HG03460 (cell line): ENCODE measurements around the gene NTN4.
A peak's percentile ranks its signal among the peaks of the same experiment; 100 is the strongest.
"Not testable (repeated sequence)": the region's sequence is repeated elsewhere in the genome, so short reads cannot be mapped to it uniquely, and the experiment has no call there.

Experiments used
- ATAC-seq: cut with Tn5 transposase; IDR thresholded peaks from one replicate; pipeline ENCODE4 v1.9.1; 2021; ENCODE audit not compliant: unreplicated experiment

Gene NTN4

DNA sequence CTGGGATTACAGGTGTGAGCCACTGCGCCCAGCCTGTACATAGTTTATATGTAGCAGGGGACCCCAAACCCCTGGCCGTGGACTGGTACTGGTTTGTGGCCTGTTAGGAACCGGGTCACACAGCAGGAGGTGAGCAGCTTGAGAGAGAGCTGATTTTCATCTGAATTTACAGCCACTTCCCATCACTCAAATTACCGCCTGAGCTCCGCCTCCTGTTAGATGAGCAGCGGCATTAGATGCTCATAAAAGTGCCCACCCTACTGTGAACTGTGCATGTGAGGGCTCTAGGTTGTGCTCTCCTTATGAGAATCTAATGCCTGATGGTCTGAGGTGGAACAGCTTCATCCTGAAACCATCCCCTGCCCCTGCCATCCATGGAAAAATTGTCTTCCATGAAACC lies 119.3 kb downstream of the NTN4 start:
- ATAC-seq = no peak

DNA sequence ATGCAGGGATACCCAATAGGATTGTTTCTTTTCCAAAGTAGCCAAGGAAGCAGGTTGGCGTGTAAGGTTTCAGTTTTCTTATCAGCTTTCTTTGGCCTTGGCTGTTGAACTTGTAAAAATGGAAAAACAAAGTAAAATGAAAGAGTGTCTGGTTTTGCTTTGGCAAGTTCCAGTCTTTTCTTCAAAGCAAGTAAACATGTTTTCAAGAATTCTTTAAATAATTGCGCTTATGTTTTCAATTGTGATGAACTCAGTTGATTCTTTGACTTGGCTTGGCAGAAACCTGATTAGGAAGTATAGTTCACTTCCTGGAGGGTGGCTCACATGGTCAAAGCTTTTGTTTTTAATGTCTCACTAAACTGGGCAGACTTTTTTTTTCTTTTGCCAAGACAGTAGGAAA lies 127.0 kb downstream of the NTN4 start:
- no peak for ATAC-seq

DNA sequence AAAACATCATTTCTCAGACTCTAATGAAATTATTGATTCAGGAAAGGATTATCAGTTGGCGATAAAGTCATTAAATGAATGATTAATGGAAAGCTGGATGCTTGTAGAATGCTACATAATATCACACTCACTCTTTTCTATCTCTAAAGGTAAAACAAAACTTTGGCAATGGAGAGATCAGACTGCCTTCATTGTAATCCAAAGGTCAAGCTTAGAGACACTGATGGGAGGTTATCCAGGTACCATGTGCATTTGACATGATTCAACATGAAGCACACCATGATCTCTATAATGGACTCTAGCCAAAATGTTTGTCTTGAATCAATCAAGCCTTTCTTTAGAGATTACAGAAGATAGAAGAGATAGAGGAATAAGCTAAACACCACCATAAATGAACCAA lies 129.2 kb downstream of the NTN4 start:
- ATAC-seq = no peak

DNA sequence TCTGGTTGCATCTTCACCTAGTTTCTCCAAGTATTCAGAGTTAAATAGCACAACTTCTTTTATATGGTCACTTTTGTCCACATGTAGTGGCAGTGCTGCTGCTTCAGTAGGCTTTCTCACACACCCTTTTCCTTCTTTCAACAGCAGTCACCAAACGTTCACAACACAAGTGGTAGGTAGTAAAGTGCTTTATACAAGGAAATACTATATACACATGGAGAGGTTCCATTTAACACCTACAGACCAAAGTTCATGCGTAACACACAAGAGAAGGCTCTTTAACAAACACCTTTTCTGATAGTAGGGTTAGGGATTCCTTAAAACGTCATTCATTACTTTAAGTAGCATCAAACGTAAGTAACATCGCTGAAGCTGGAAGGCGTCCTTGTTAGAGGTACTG lies 132.2 kb downstream of the NTN4 start:
- no peak for ATAC-seq

DNA sequence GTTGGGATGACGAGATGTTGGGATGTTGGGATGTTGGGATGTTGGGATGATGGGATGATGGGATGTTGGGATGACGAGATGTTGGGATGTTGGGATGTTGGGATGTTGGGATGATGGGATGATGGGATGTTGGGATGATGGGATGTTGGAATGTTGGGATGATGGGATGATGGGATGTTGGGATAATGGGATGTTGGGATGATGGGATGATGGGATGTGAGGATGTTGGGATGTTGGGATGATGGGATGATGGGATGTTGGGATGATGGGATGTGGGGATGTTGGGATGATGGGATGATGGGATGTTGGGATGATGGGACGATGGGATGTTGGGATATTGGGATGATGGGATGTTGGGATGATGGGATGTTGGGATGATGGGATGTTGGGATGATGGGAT lies 135.9 kb downstream of the NTN4 start:
- ATAC-seq = not testable (repeated sequence)

DNA sequence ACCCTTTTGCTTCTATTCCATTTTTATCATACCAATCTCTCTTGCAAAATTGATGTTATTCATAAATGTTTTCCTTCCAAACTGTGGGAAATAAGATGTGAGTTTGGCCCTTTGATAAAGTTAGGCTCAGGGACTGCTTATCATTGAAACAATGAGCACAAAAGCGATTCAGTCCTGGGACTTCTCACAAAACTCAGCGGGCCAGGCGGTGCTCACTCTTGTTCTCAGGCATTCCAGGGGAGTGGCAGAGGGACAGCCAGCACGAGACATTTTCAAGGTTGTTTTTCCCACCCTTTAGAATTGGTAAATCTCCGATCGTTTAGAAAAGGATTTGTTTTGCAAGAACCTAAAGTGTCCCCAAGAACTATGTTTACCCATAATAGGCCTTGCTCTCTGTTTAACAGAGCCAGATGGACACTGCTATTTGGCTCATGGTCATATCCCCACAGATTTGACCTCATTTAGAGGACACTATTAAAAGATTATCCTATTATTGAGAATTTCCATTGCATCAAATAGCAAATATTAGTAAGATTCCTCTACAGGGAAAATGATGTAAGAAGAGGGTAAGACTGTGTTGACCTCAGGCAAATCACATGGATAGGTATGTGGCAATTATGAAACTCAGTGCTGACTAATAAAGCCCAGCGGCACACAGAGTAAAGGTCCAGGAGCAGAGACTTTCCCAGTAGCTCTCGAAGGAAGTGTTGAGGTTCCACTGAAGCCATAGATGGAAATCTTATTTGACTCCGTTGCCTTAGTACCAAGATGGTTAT lies 136.6 kb downstream of the NTN4 start:
- ATAC-seq = no peak

DNA sequence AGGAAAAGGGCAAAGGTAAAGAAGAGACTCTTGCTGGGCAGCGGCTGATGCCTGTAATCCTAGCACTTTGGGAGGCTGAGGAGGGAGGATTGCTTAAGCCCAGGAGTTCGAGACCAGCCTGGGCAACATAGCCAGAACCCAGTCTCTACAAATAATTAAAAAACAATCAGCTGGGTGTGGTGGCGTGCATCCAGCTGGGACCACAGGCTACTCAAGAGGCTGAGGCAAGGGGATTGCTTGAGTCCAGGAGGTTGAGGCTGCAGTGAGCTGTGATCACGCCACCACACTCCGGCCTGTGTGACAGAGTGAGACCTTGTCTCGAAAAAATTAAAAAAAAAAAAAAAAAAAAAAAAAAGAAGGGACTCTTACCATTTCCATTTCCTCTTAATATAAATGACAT lies 138.9 kb downstream of the NTN4 start:
- ATAC-seq = no peak

DNA sequence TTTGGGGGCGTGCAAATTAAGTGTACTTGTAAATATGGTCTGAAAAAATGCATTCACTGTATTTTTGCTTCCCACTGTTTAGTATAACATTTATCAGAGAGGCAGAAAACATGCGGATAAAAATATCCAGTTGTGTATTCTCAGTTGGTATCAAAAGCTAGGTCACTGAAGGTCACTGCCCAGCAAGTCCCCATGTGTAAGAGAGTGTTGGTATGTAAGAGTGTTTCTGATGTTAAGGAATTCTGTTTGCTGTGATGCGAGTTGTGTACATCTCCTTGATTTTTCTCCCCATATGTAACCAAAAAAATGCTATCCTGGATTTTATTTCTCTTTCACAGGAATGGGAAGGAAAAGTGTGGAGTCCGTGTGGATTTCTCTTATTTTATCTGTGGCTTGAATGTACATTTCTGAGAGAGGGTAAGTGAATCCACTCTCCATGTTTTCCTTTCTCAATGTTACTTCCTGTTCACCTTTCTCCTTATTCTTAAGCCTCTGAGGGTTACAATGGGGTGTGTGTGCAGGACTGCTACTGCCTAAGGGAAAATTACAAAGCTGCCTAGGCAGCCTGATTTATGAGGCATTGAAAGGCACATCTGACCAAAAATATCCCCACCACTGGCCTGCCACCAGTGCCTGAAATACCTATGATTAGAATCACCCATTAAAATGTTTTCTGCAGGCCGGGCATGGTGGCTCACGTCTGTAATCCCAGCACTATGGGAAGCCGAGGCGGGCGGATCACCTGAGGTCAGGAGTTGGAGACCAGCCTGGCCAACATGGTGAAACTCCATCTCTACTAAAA lies 141.4 kb downstream of the NTN4 start:
- ATAC-seq = no peak

DNA sequence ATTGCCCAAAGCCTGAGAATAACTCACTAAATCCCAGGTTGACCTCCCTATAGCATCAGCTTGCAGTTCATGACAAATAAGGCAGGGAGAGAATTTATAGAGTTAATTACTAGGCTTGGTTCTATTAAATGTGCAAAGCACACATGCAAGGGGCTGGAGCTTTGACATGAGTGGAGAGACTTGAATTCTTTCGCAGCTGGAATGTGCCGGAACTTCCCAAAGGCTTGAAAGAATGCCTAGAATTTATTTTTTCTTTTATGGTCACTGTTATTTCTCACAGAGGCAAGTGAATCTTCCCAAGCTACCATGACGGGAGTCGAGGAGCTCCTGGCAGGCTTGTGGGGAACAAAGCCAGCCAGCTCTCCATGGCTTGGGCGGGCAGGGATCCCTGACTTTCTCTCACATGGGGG lies 143.8 kb downstream of the NTN4 start:
- no peak for ATAC-seq

DNA sequence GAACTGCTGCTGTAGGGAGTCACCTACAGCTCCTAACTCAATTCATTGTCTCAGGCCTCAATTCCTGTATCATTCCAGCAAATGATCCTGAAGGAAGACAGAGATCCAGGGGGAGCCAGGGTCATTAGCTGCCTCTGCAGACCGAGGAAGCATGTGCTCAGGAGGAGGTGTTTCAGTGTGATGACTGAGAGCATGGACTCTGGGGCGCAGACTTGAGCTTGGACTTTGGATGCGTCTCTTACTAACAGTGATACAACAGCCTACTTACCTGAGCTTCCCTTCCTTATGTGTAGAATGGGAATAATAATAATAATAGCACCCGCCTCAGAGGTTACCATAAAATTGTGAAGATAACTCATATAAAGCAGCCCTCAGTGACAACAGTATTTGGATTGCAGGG lies 147.3 kb downstream of the NTN4 start:
- no peak for ATAC-seq

DNA sequence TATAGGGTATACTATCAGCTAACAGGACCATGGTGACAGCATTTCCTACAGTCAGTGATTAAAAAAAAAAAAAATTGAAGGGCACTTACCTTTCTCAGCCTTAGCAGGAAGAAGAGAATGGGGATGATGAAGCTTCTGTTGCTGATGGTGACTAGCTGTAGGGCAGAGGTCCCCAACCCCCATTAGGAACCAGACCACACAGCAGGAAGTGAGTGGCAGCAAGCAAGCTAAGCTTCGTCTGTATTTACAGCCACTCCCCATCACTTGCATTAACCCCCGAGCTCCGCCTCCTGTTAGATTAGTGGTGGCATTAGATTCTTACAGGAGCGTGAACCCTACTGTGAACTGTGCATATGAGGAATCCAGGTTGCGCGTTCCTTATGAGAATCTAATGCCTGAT lies 148.0 kb downstream of the NTN4 start:
- no peak for ATAC-seq

DNA sequence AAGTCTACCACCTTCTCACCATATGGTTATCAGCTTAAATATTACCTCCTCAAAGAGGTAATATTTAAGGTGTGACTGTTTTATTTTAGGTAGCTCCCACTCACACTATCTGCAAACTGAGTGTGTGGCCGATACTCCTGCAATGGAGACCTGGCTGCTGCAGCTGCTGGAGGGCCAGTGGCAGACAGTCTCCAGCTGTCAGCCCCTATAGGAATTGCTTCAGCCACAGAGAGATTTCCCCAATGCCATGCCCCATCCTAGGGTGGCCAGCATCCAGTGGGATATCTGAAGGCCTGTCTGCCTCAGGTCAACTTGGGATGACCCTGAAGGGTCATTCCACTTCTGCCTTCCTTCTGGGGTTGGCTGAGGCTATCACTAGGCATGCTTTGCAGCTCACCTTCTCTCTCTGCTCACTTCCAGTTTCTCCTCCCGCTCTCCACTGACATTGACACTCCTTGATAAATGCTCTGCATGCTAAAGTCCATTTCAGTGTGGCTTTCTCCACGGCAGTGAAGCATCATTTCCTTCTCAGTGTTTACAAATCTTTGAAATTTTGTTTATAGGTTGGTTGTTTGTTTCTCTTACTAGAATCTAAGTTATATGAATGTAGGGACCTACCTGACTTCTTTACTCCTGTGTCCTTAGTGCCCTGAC lies 149.1 kb downstream of the NTN4 start:
- ATAC-seq = no peak

DNA sequence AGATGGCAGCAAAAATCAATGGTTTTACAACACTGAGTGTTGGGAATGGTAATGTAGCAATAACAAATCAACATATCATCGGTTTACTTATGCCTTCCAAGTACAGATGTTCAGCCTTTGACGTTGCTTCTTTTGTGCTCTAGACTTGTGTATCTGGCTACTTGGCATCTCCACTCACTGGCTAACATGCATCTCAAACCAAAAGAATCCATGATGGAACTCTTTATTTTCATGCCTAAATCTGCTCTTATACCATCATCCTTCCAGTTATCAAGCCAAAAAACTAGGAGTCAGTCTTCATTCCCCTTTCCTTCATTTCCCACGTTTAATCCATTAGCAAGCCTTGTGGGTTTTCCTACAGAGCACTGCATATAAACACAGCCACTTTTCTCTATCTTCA lies 150.0 kb downstream of the NTN4 start:
- no peak for ATAC-seq

DNA sequence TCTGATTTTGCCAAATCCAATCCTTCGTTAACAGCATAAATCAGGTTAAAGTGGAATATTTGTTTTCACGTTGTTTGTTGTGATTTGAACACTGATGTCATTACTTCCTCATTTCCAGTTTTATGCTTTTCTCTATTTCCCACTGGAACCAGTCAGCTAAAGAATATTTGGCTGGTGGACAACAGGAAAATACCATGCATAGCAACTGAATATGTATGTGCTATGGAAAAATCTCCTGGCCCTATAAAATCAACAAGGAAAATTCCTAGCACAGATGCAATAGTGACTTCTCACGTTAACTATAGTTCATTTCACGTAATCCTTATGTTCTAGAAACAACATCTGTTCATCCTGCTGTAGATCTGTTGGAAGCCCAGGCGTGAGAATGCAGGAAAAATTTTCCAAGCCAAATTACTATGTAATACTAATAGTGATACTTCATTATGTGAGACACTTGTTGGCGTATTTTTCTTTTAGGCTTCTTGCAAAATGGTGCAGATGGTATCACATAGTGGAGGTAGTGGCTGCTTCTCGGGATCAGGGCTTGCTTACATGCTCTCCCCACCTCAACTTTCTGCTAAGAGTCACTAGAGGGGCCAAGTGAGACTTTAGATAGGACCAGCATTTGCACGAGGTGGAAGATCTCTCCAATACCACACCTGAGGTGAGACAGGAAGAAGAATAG lies 153.0 kb downstream of the NTN4 start:
- ATAC-seq = no peak

DNA sequence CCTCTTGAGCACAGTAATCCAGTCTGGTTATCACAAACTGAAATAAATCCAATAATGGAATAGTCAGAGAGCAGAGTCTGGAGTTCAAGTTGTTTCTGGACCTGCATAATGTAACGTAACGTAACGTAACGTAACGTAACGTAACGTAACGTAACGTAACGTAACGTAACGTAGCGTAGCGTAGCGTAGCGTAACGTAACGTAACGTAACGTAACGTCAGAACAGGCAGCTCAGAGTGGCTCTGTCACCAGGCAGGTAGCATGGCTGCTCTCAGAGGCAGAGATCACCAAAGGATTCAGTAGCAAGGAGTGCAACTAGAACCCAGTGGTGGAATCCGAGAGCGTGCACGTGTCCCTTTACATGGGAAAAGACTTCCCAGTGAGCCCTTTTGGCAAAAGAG lies 153.6 kb downstream of the NTN4 start:
- no peak for ATAC-seq

DNA sequence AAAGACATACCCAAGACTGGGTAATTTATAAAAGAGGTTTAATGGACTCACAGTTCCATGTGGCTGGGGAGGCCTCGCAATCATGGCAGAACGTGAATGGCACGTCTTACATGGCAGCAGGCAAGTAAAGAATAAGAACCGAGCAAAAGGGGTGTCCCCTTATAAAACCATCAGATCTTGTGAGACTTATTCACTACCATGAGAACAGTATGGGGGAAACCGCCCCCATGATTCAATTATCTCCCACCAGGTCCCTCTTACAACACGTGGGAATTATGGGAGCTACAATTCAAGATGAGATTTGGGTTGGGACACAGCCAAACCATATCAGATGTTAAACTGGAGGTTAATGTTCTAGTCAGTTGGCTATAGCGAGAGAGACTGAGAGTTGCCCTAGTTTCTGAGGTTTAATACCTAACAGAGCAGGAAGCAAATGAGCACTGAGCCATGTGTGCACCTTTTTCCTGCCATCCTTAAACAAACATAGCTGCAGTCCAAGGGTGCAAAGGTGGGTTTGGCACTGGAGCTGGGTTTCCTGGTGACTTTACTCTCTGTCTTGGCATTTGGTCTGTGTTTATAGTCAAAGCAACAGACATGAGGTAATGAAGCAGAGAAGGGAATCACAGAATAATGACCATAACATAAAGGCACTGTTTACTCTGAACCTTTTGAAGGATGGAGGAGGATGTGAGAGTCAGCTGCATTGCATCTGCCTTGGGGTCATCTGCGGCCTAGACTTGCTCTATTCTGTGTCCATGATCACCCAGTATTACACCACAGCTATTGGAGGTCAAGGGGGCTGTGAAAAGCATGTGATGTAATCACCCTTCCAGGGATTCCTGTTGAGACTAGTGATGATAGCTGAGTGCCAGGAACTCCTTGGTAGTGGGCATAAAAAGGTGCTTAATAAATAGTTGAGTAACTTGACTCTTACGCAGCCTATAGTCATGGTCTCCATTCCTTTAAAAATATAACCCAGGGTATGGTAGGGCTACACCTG lies 155.6 kb downstream of the NTN4 start:
- ATAC-seq = peak; percentile 90

DNA sequence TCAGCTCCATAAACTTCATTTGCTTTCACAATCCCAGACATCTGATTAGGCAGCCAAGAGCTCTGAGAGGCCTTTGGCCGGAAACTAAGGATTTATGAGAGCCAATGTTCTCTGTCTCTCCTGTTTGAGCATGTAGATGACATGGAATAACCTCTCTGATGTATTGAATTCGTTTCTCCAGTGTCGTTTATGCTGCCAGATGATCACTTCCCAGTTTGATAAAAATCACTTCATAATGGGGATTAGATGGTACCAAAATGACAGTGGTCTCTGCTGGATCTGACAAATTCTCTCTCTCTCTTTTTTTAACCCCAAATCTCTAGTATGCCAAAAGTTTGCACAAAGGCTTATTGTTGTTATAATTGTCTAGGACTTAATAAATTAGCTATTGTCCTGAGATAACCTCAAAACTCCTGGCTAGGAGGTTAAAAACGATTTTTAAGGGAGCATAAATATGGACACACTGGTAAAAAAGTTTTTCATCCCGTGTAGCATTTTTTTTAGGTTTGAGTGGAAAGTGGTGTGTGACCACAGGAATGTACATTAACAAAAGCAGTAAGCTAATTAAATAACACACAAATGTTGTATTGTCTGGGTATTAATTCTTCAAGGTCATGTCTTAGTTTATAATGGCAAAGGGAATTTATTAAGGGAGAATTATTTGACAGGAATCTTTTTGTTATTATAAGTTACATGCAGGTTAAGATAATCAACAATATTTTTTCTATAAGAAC lies 156.7 kb downstream of the NTN4 start:
- no peak for ATAC-seq

DNA sequence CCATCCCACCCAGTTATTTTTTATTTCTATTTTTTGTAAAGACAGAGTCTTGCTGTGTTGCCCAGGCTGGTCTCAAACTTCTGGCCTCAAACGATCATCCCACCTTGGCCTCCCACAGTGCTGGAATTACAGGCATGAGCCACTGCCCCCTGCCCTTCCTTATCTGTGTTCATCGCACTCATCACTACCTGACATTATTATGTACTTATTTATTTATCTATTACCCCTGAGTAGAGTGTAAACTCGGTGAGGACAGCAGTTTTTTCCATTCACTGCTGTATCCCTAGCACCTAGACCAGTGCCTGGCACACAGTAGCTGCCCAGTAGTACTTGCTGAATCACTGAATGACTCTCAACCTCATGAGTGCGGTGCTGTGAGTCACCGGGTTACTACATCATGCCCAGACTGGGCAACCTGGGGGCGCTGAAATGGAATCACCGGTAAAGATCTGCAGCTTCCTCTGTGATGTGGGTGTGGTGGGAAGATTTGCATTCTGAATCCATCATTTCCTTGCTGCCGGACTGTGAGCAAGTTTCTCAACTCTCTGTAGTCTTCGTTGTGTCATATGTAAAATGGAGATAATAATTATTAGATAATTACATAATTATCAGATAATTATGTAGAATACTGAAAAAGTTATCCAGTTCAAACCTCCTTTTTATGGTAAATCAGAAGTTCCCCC lies 157.4 kb downstream of the NTN4 start:
- ATAC-seq = no peak

DNA sequence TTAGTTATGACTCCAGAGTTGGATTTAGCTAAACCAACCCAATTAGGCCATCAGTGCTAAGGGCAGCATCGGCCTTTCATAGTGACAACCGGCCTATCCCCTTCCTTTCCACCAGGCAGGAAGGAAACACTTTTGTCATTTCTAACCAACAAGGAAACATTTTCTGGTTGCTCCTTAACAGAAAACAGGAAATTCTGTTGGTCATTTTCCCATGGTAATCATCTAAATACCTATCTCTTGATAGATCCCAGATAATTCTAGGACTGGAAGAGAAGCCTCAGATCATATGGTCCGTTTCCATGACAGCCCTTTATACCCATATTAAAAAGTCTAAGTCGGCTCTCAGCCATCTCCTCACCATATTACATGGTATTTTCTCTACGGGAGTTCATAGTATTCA lies 160.1 kb downstream of the NTN4 start:
- ATAC-seq = no peak
